ENCODE data around the gene PTPRD. TPM values are rescaled to one million over a fixed set of nuclear protein-coding genes. Genes with fewer than 3 reads are reported as not detected.

The PTPRD gene
- total RNA-seq, 1 experiment from 2014 or later = 32.5 TPM

- Histone ChIP-seq H3K4me2 (ENCODE audit: insufficient read depth, insufficient read length, low read length) (no peak overlapping the region), H4K20me1 (ENCODE audit: control insufficient read depth, insufficient read depth, insufficient read length) (no peaks in the 10 kb centered on the region), H3K14ac (ENCODE audit: insufficient read depth, low read length) (no peak overlapping the region), H3K27me3 (ENCODE audit: insufficient read depth, low read length) (no peaks in the 10 kb centered on the region), H2BK15ac (ENCODE audit: low read depth, low read length) (no peak overlapping the region), H2BK12ac (ENCODE audit: insufficient read length, low read depth, low read length) (no peak overlapping the region), H3K79me2 (ENCODE audit: insufficient read depth, low read length) (no peaks in the 10 kb centered on the region), H3K79me1 (ENCODE audit: insufficient read depth, low read depth, low read length, poor library complexity, severe bottlenecking) (no peaks in the 10 kb centered on the region), H2BK120ac (ENCODE audit: low read depth, low read length, poor library complexity, severe bottlenecking) (no peak overlapping the region), H4K91ac (ENCODE audit: insufficient read length, low read depth, low read length) (no peak overlapping the region), H3K4ac (ENCODE audit: low read depth, low read length) (no peak overlapping the region), H3T11ph (ENCODE audit: low read length) (no peak overlapping the region), H3K23me2 (ENCODE audit: insufficient read length, low read depth, low read length, poor library complexity, severe bottlenecking) (no peaks in the 10 kb centered on the region), H3K9ac (ENCODE audit: extremely low read depth, insufficient read length, low read length) (no peak overlapping the region), H2AK5ac (ENCODE audit: insufficient read length, low read length) (no peak overlapping the region), H2BK20ac (ENCODE audit: low read depth, low read length, poor library complexity, severe bottlenecking) (no peak overlapping the region), H2AFZ (ENCODE audit: low read length) (no peak overlapping the region), H3K23ac (ENCODE audit: insufficient read length, low read depth, low read length) (no peak overlapping the region), H3K27ac (ENCODE audit: insufficient read length, low read depth, low read length) (no peak overlapping the region), H3K56ac (ENCODE audit: insufficient read length, low read depth, low read length) (no peak overlapping the region), H2BK5ac (ENCODE audit: insufficient read length, low read length) (no peak overlapping the region), H3K18ac (ENCODE audit: insufficient read length, low read depth, low read length) (no peak overlapping the region), H4K8ac (replicated peaks; ENCODE audit: insufficient read length, low read depth, low read length) (no peak overlapping the region), H4K5ac (ENCODE audit: insufficient read length, low read depth, low read length) (no peak overlapping the region), H3K4me1 (ENCODE audit: insufficient read depth, low read length) (no peaks in the 10 kb centered on the region), H3K9me3 (ENCODE audit: control insufficient read depth, low read depth, low read length) (no peaks in the 10 kb centered on the region)
- Mint-ChIP-seq H3K4me3 (no peak overlapping the region), H3K4me1 (no peaks in the 10 kb centered on the region), H3K27ac (no peak overlapping the region), H3K27me3 (ENCODE audit: low read depth) (no peaks in the 10 kb centered on the region), H3K36me3 (ENCODE audit: insufficient read depth in 1 of 3, low read depth in 3 of 3) (no peaks in the 10 kb centered on the region; a peak in 1 of 7 replicates), H3K9me3 (no peaks in the 10 kb centered on the region)
- no peak for DNase-seq
- WGBS (ENCODE audit: extremely low coverage, insufficient read length, low lambda C conversion rate) = no CpG with 5 or more reads among the region's 4 CpGs
- TF ChIP-seq, protein P1, sequence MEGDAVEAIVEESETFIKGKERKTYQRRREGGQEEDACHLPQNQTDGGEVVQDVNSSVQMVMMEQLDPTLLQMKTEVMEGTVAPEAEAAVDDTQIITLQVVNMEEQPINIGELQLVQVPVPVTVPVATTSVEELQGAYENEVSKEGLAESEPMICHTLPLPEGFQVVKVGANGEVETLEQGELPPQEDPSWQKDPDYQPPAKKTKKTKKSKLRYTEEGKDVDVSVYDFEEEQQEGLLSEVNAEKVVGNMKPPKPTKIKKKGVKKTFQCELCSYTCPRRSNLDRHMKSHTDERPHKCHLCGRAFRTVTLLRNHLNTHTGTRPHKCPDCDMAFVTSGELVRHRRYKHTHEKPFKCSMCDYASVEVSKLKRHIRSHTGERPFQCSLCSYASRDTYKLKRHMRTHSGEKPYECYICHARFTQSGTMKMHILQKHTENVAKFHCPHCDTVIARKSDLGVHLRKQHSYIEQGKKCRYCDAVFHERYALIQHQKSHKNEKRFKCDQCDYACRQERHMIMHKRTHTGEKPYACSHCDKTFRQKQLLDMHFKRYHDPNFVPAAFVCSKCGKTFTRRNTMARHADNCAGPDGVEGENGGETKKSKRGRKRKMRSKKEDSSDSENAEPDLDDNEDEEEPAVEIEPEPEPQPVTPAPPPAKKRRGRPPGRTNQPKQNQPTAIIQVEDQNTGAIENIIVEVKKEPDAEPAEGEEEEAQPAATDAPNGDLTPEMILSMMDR (conservative IDR thresholded peaks at IDR 0.05) = no peak
These were observed 829.1 kb downstream of the PTPRD start for GRCh38 chr9:9783711-9784110.

Data from H9 (cell line).